A549 (cell line): Measurements from ENCODE around the gene RPL32. TPM values are rescaled to one million over a fixed set of nuclear protein-coding genes. Genes with fewer than 3 reads are reported as not detected.
A peak's percentile ranks its signal among the peaks of the same experiment; 100 is the strongest.

Source experiments
- ATAC-seq, 2 experiments: fragments of 200-7000 bp in 1 of 2; fragments of >200 bp in 1 of 2; cut with Nextera tagmentation in 1 of 2; cut with Tn5 transposase in 1 of 2; 3 replicates each; pipeline versions ENCODE4 v1.8.0 to v1.9.1; 2018 to 2020; ENCODE audit warnings: mild to moderate bottlenecking in 1 of 2, moderate library complexity in 1 of 2
- CTCF ChIA-PET: fragments of 300-600 bp; sonication (Branson Sonifier 250); formaldehyde crosslinking; extraction: SDS; loops from one replicate; lab custom pipeline; 2021; ENCODE audit warnings: antibody characterized with exemption, inconsistent platforms; lab: Yijun Ruan, JAX
- POLR2A ChIA-PET: fragments of 350-600 bp; formaldehyde crosslinking; extraction: SDS; loops from one replicate; lab custom pipeline; 2021; ENCODE audit warnings: antibody characterized with exemption, inconsistent platforms; lab: Yijun Ruan, JAX
- DNase-seq, 2 experiments: peaks; one replicate each; pipeline versions ENCODE4 v3.0.0 to v3.0.0-alpha.2; 2011 to 2016; ENCODE audit warnings: low read depth in 1 of 2, low spot score in 1 of 2
- FAIRE-seq: peaks from 2 replicates; lab custom pipeline; 2011; peaks lifted over from hg19 to GRCh38; lab: Jason Lieb, UNC
- H3K27ac ChIP-seq, 2 experiments: fragments of >200 bp; sonication (Bioruptor Twin); formaldehyde crosslinking; 3 replicates each; pipeline ENCODE4 v1.5.1; 2016 to 2017
- H3K4me1 ChIP-seq: fragments of >200 bp; sonication (Bioruptor Twin); formaldehyde crosslinking; 3 replicates; pipeline ENCODE4 v1.6.1; 2016
- H3K4me2 ChIP-seq: fragments of >200 bp; sonication (Bioruptor Twin); formaldehyde crosslinking; 3 replicates; pipeline ENCODE4 v1.6.1; 2016
- H3K4me3 ChIP-seq: fragments of >200 bp; sonication (Bioruptor Twin); formaldehyde crosslinking; 3 replicates; pipeline ENCODE4 v1.5.1; 2016
- H3K9me3 ChIP-seq: fragments of >200 bp; sonication (Bioruptor Twin); formaldehyde crosslinking; 3 replicates; pipeline ENCODE4 v1.6.1; 2016
- EP300 ChIP-seq, 2 experiments: fragments of >200 bp; sonication (Bioruptor Twin); formaldehyde crosslinking; IDR thresholded peaks; 2 replicates in 1 of 2; 3 replicates in 1 of 2; pipeline ENCODE4 v1.6.1; 2016 to 2017
- HDAC2 ChIP-seq: fragments of 200-600 bp; sonication (generic); IDR thresholded peaks from 2 replicates; pipeline ENCODE4 v1.6.1; 2016
- HOXA7 ChIP-seq: fragments of 250-450 bp; sonication (Bioruptor Pico); IDR thresholded peaks from 2 replicates; pipeline ENCODE4 v1.5.0; 2020; ENCODE audit warnings: mild to moderate bottlenecking, moderate library complexity
- HOXB13 ChIP-seq: fragments of 250-450 bp; sonication (Bioruptor Pico); IDR thresholded peaks from 2 replicates; pipeline ENCODE4 v1.5.0; 2020; ENCODE audit warnings: low read depth, mild to moderate bottlenecking, moderate library complexity
- JUNB ChIP-seq: fragments of >200 bp; sonication (Bioruptor Twin); formaldehyde crosslinking; IDR thresholded peaks from 2 replicates; pipeline ENCODE4 v1.6.1; 2016
- MAFK ChIP-seq: fragments of 450-650 bp; IDR thresholded peaks from 2 replicates; pipeline ENCODE4 v1.6.1; 2014; ENCODE audit not compliant: partially characterized antibody
- MYC ChIP-seq: IDR thresholded peaks from 2 replicates; pipeline ENCODE4 v1.6.1; 2012; ENCODE audit warnings: mild to moderate bottlenecking, inconsistent platforms, low read length, improper control_type of control experiment, borderline replicate concordance
- NFE2L2 ChIP-seq: fragments of 150-350 bp; conservative IDR thresholded peaks from 2 replicates; pipeline ENCODE4 v1.6.1; 2014; ENCODE audit warnings: low read length
- NPAS2 ChIP-seq: fragments of 250-450 bp; sonication (Bioruptor Pico); IDR thresholded peaks from 2 replicates; pipeline ENCODE4 v1.8.0; 2022; ENCODE audit warnings: mild to moderate bottlenecking, moderate library complexity, borderline replicate concordance
- POLR2A ChIP-seq: IDR thresholded peaks from 2 replicates; pipeline ENCODE4 v1.6.1; 2012; ENCODE audit warnings: mild to moderate bottlenecking, low read length
- RAD21 ChIP-seq, 2 experiments: fragments of >200 bp in 1 of 2; sonication (Bioruptor Twin) in 1 of 2; formaldehyde crosslinking in 1 of 2; IDR thresholded peaks in 1 of 2; conservative IDR thresholded peaks in 1 of 2; 2 replicates in 1 of 2; 3 replicates in 1 of 2; pipeline ENCODE4 v1.6.1; 2012 to 2018; ENCODE audit warnings: inconsistent platforms in 1 of 2
- RCOR1 ChIP-seq: fragments of 150-350 bp; IDR thresholded peaks from 2 replicates; pipeline ENCODE4 v1.6.1; 2014; ENCODE audit warnings: antibody characterized with exemption, low read length, low read depth
- TP53 ChIP-seq: fragments of 250-450 bp; sonication (Bioruptor Pico); IDR thresholded peaks from 2 replicates; pipeline ENCODE4 v1.5.0; 2021; ENCODE audit warnings: mild to moderate bottlenecking, moderate library complexity
- ZFP36 ChIP-seq: fragments of 450-650 bp; IDR thresholded peaks from 2 replicates; pipeline ENCODE4 v1.6.1; 2014; ENCODE audit warnings: borderline replicate concordance; ENCODE audit not compliant: partially characterized antibody
- ZNF302 ChIP-seq: fragments of 250-450 bp; sonication (Bioruptor Pico); IDR thresholded peaks from 2 replicates; pipeline ENCODE4 v1.9.0; 2021; ENCODE audit warnings: inconsistent platforms, mild to moderate bottlenecking, moderate library complexity
- ZSCAN20 ChIP-seq: fragments of 250-450 bp; sonication (Bioruptor Pico); IDR thresholded peaks from 2 replicates; pipeline ENCODE4 v1.8.0; 2022; ENCODE audit warnings: mild to moderate bottlenecking, moderate library complexity
- WGBS: methylation state at CpG from one replicate; pipeline ENCODE4 v1.1.6; 2017; ENCODE audit errors: missing lambda C conversion rate; 5-methylcytosine and 5-hydroxymethylcytosine counted together
- polyA plus RNA-seq, 4 experiments: library from polyadenylated mRNA; depleted of rRNA in 3 of 4; stranded (reverse); fragments of >200 nt; fragmentation: RNase III in 1 of 4; extraction: RNeasy Plus Mini Kit Qiagen cat#74134 plus additional on column Dnase treatment in 1 of 4; gene quantifications; 2 replicates in 3 of 4; 3 replicates in 1 of 4; pipeline ENCODE4 v1.2.3, GENCODE V29; 2011 to 2017
- TF ChIP-seq, protein P1 (sequence below): fragments of >200 bp; sonication (Bioruptor Twin); formaldehyde crosslinking; IDR thresholded peaks from 3 replicates; pipeline ENCODE4 v1.5.1; 2016
- TF ChIP-seq, protein P2 (sequence below): fragments of >200 bp; sonication (Bioruptor Twin); formaldehyde crosslinking; IDR thresholded peaks from 3 replicates; pipeline ENCODE4 v1.6.1; 2016
- TF ChIP-seq, protein P3 (sequence below): fragments of >200 bp; sonication (Bioruptor Twin); formaldehyde crosslinking; IDR thresholded peaks from 2 replicates; pipeline ENCODE4 v1.6.1; 2016
- TF ChIP-seq, protein P4 (sequence below): fragments of 150-350 bp; IDR thresholded peaks from 2 replicates; pipeline ENCODE4 v1.6.1; 2014; ENCODE audit warnings: low read depth, mild to moderate bottlenecking, low read length
- TF ChIP-seq, protein P5 (sequence below): IDR thresholded peaks from 2 replicates; pipeline ENCODE4 v1.6.1; 2012

The RPL32 gene
- polyA plus RNA-seq, 2 of the 4 experiments (the other 2 are of a cell fraction), result 2,144 to 2,852 TPM

DNA sequence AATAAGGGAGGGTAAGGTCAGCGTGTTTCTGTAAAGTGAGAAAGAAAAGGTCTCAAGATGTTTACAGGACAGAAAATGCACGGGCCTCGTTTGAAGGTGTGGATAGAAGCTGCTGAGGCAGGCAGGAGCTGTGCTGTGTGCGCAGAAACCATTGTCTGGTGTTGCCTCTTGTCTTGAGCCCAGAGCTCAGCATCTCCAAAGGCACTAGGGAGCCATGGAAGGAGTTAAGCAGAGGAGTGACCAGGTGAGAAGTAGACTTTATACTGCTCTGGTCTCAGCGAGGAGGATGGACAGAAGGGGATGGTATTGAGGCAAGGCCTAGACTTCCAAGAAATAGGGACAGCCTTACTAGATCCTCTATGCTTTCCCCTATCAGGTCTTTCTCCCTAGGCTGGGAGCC, 31.9 kb downstream of the RPL32 start:
- POLR2A ChIA-PET, result interaction anchor here (1.3 to 2.6 kb wide), 3 partner anchors 13 to 32 kb away, joined by 6 to 10 read pairs (median 10); partner anchors contain the start of genes CAND2 and RPL32

DNA sequence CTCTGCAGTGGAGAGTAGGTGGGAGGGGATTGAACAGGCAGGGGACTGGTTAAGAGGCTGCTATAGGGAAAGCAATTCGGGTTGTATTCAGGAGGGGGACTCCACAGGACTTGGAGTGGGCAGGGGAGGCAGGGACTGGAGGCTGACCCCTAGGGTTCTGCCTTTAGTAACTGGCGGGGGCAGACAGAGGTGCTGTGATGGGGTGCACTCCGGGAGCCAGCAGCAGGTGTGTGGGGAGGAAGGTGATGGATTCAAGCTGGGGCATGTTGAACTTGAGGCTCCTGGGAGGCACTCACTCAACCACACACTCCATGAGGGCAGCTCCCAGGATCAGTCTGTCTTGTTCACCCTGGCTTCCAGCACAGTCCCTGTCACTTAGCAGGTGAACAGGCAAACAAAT, 32.4 kb downstream of the RPL32 start:
- ATAC-seq (no peak), DNase-seq (no peak), FAIRE-seq (no peak)
- H3K4me1 ChIP-seq, result peaks cover 11% of the 10 kb centered on the region
- ChIA-PET POLR2A (no interaction called here), CTCF (interaction anchor here (1.1 to 9.9 kb wide), 7 partner anchors 10 to 58 kb away, joined by 3 to 113 read pairs (median 21); partner anchors contain the start of genes CAND2 and RPL32)
- WGBS, result 79% methylated on average over 3 of the region's 3 CpGs
- no peak overlapping the region for H3K27ac ChIP-seq
- H3K9me3 ChIP-seq, result no peaks in the 10 kb centered on the region
- TF ChIP-seq, protein P1, sequence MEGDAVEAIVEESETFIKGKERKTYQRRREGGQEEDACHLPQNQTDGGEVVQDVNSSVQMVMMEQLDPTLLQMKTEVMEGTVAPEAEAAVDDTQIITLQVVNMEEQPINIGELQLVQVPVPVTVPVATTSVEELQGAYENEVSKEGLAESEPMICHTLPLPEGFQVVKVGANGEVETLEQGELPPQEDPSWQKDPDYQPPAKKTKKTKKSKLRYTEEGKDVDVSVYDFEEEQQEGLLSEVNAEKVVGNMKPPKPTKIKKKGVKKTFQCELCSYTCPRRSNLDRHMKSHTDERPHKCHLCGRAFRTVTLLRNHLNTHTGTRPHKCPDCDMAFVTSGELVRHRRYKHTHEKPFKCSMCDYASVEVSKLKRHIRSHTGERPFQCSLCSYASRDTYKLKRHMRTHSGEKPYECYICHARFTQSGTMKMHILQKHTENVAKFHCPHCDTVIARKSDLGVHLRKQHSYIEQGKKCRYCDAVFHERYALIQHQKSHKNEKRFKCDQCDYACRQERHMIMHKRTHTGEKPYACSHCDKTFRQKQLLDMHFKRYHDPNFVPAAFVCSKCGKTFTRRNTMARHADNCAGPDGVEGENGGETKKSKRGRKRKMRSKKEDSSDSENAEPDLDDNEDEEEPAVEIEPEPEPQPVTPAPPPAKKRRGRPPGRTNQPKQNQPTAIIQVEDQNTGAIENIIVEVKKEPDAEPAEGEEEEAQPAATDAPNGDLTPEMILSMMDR, result no peak
- TF ChIP-seq ZNF302 (CRISPR knock-in tag) (no peak), MYC (no peak), RCOR1 (no peak), ZFP36 (no peak), EP300 (IDR thresholded peaks at IDR 0.05) (no peak), JUNB (no peak), HOXA7 (CRISPR knock-in tag) (no peak), NPAS2 (CRISPR knock-in tag) (no peak), ZSCAN20 (CRISPR knock-in tag) (no peak), TP53 (CRISPR knock-in tag) (no peak)
- TF ChIP-seq, protein P2, sequence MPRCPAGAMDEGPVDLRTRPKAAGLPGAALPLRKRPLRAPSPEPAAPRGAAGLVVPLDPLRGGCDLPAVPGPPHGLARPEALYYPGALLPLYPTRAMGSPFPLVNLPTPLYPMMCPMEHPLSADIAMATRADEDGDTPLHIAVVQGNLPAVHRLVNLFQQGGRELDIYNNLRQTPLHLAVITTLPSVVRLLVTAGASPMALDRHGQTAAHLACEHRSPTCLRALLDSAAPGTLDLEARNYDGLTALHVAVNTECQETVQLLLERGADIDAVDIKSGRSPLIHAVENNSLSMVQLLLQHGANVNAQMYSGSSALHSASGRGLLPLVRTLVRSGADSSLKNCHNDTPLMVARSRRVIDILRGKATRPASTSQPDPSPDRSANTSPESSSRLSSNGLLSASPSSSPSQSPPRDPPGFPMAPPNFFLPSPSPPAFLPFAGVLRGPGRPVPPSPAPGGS, result no peak
- TF ChIP-seq, protein P3, sequence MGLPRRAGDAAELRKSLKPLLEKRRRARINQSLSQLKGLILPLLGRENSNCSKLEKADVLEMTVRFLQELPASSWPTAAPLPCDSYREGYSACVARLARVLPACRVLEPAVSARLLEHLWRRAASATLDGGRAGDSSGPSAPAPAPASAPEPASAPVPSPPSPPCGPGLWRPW, result no peak
- TF ChIP-seq, protein P4, sequence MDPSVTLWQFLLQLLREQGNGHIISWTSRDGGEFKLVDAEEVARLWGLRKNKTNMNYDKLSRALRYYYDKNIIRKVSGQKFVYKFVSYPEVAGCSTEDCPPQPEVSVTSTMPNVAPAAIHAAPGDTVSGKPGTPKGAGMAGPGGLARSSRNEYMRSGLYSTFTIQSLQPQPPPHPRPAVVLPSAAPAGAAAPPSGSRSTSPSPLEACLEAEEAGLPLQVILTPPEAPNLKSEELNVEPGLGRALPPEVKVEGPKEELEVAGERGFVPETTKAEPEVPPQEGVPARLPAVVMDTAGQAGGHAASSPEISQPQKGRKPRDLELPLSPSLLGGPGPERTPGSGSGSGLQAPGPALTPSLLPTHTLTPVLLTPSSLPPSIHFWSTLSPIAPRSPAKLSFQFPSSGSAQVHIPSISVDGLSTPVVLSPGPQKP, result no peak
- TF ChIP-seq, protein P5, sequence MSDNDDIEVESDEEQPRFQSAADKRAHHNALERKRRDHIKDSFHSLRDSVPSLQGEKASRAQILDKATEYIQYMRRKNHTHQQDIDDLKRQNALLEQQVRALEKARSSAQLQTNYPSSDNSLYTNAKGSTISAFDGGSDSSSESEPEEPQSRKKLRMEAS, result no peak
- H3K4me2 ChIP-seq, result no peak overlapping the region
- no peak overlapping the region for H3K4me3 ChIP-seq

More for the DNA sequence above, 31.9 kb downstream of the RPL32 start:
- Histone ChIP-seq H3K4me2 (peak overlapping the region; percentile 75), H3K4me1 (peaks cover 11% of the 10 kb centered on the region), H3K9me3 (no peaks in the 10 kb centered on the region), H3K27ac (peak overlapping the region; percentile 63 to 83), H3K4me3 (peak overlapping the region; percentile 52)
- CTCF ChIA-PET, result interaction anchor here (1.1 to 9.9 kb wide), 7 partner anchors 10 to 58 kb away, joined by 3 to 113 read pairs (median 21); partner anchors contain the start of genes CAND2 and RPL32
- no peak for TF ChIP-seq NFE2L2
- ATAC-seq (peak; percentile 8; a peak in 3 of 6 replicates), DNase-seq (no peak), FAIRE-seq (no peak)
- WGBS, result 95% methylated on average over 5 of the region's 5 CpGs

DNA sequence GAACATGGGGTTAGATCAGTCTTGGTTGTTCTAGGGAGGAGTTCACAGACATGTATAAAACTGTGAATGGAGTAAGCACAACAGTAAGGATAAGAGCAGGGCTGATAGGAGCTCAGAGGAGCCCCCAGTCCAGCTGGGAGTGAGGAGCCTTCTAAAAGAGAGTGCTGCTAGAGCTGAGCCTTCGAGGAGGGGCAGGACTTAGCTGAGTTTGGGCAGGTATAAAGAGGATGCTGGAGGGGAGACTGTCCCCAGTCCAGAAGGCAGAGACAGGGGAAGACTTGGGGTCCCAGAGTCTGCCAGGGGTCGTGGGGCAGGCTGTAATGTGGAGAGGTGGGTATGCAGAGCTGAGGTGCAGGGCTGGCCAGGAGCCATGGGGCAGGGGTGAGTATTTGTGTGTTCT, 32.8 kb downstream of the RPL32 start:
- Histone ChIP-seq H3K27ac (no peak overlapping the region), H3K4me3 (no peak overlapping the region), H3K4me2 (no peak overlapping the region), H3K9me3 (no peaks in the 10 kb centered on the region), H3K4me1 (peaks cover 11% of the 10 kb centered on the region)
- ChIA-PET CTCF (interaction anchor here (1.2 to 9.9 kb wide), 8 partner anchors 10 to 100 kb away, joined by 4 to 113 read pairs (median 18); partner anchors contain the start of genes CAND2 and RPL32), POLR2A (no interaction called here)
- no peak for TF ChIP-seq MYC
- TF ChIP-seq RCOR1, result no peak
- no peak for TF ChIP-seq POLR2A
- TF ChIP-seq HDAC2, result no peak
- no peak for TF ChIP-seq RAD21 (conservative IDR thresholded peaks at IDR 0.05 in 1 of 2, IDR thresholded peaks at IDR 0.05 in 1 of 2)
- TF ChIP-seq MAFK, result no peak
- no peak for TF ChIP-seq ZNF302 (CRISPR knock-in tag)
- no peak for TF ChIP-seq HOXB13 (CRISPR knock-in tag)
- no peak for DNase-seq
- ATAC-seq, result no peak
- 14% methylated on average over 2 of the region's 2 CpGs for WGBS
- no peak for FAIRE-seq
